ENCODE results near the gene LGR6. TPM values are rescaled to one million over a fixed set of nuclear protein-coding genes. Genes with fewer than 3 reads are reported as not detected.

LGR6 gene
- polyA plus RNA-seq, 1 donor from 2014 or later: not detected

- Histone ChIP-seq H4K20me1 (ENCODE audit: insufficient read depth) (no peaks in the 10 kb centered on the region), H3K4me3 (ENCODE audit: low read length) (no peak overlapping the region), H3F3A (ENCODE audit: insufficient read depth, low read length, poor library complexity, severe bottlenecking) (no peaks in the 10 kb centered on the region), H3K9me3 (ENCODE audit: low read length) (no peaks in the 10 kb centered on the region), H2AFZ (ENCODE audit: low read depth, low read length) (no peak overlapping the region), H3K4me2 (ENCODE audit: low read length) (no peak overlapping the region), H3K36me3 (ENCODE audit: insufficient read depth, low read length) (no peaks in the 10 kb centered on the region), H3K9me2 (ENCODE audit: insufficient read depth, low read length) (no peaks in the 10 kb centered on the region), H3K9ac (ENCODE audit: low read length) (no peak overlapping the region), H3K27me3 (ENCODE audit: insufficient read depth, low read depth, low read length) (no peaks in the 10 kb centered on the region), H3K27ac (ENCODE audit: low read length) (no peak overlapping the region), H3K79me2 (replicated peaks; ENCODE audit: insufficient read depth, low read length) (no peaks in the 10 kb centered on the region)
- TF ChIP-seq CTCF (IDR thresholded peaks at IDR 0.05; ENCODE audit: poor library complexity, severe bottlenecking) (no peak), REST (IDR thresholded peaks at IDR 0.05; ENCODE audit: borderline replicate concordance) (no peak)
Observed at GRCh38 chr1:202272103-202272845, 78.7 kb downstream of the LGR6 start.

GRCh38 chr1:202274611-202275010 lies 81.0 kb downstream of the LGR6 start:
- TF ChIP-seq EZH2 (IDR thresholded peaks at IDR 0.05; ENCODE audit: borderline replicate concordance, insufficient read depth, low read length, poor library complexity, severe bottlenecking): no peak
- no peak for TF ChIP-seq SMC3 (conservative IDR thresholded peaks at IDR 0.05; ENCODE audit: poor library complexity)
- no peak for TF ChIP-seq MXI1 (conservative IDR thresholded peaks at IDR 0.05; ENCODE audit: poor library complexity, severe bottlenecking)
- no peak for TF ChIP-seq POLR2AphosphoS5 (IDR thresholded peaks at IDR 0.05)
- no peak for TF ChIP-seq EP300 (conservative IDR thresholded peaks at IDR 0.05; ENCODE audit: poor library complexity, severe bottlenecking)
- TF ChIP-seq TAF1 (IDR thresholded peaks at IDR 0.05; ENCODE audit: low read depth): no peak
- TF ChIP-seq RAD21 (conservative IDR thresholded peaks at IDR 0.05): no peak
- TF ChIP-seq REST (IDR thresholded peaks at IDR 0.05; ENCODE audit: borderline replicate concordance): no peak
- no peak for TF ChIP-seq CTCF (IDR thresholded peaks at IDR 0.05; ENCODE audit: poor library complexity, severe bottlenecking)
- no peak overlapping the region for H3K9ac ChIP-seq (ENCODE audit: low read length)
- no peaks in the 10 kb centered on the region for H4K20me1 ChIP-seq (ENCODE audit: insufficient read depth)
- H3K4me3 ChIP-seq (ENCODE audit: low read length): no peak overlapping the region
- no peak overlapping the region for H3K27ac ChIP-seq (ENCODE audit: low read length)
- H3K4me2 ChIP-seq (ENCODE audit: low read length): no peak overlapping the region
- H3K79me2 ChIP-seq (replicated peaks; ENCODE audit: insufficient read depth, low read length): no peaks in the 10 kb centered on the region
- no peaks in the 10 kb centered on the region for H3F3A ChIP-seq (ENCODE audit: insufficient read depth, low read length, poor library complexity, severe bottlenecking)
- H3K9me3 ChIP-seq (ENCODE audit: low read length): no peaks in the 10 kb centered on the region
- H3K27me3 ChIP-seq (ENCODE audit: insufficient read depth, low read depth, low read length): no peaks in the 10 kb centered on the region
- no peaks in the 10 kb centered on the region for H3K36me3 ChIP-seq (ENCODE audit: insufficient read depth, low read length)
- no peaks in the 10 kb centered on the region for H3K9me2 ChIP-seq (ENCODE audit: insufficient read depth, low read length)
- H2AFZ ChIP-seq (ENCODE audit: low read depth, low read length): no peak overlapping the region
